Measurements from ENCODE around the gene KLHL36.
A peak's percentile ranks its signal among the peaks of the same experiment; 100 is the strongest.

KLHL36 gene

GRCh38 chr16:84699712-84700445, 51.6 kb downstream of the KLHL36 start, which contains the start of gene USP10:
USP10 (plus strand) TSS chr16:84700000; CDS start chr16:84700091, 91 bp downstream.
- peak; percentile 89 for DNase-seq

- no peak for DNase-seq
Measured at GRCh38 chr16:84700446-84701300, 52.4 kb downstream of the KLHL36 start.

- no peak for DNase-seq
Measured at GRCh38 chr16:84703681-84704080, 55.4 kb downstream of the KLHL36 start.

GRCh38 chr16:84704253-84704652, 55.9 kb downstream of the KLHL36 start:
- no peak for DNase-seq

GRCh38 chr16:84706856-84707255, 58.5 kb downstream of the KLHL36 start:
- DNase-seq = no peak

GRCh38 chr16:84709609-84710008, 61.3 kb downstream of the KLHL36 start:
- no peak for DNase-seq

- DNase-seq = no peak
Measured at GRCh38 chr16:84710686-84711085, 62.4 kb downstream of the KLHL36 start.
